Kidney capillary endothelial cell (primary cell): ENCODE measurements around the gene BRCC3.

Experiments
- DNase-seq: peaks from one replicate; pipeline ENCODE4 v3.0.0-alpha.2; 2018; ENCODE audit warnings: low spot score

Gene BRCC3

DNA sequence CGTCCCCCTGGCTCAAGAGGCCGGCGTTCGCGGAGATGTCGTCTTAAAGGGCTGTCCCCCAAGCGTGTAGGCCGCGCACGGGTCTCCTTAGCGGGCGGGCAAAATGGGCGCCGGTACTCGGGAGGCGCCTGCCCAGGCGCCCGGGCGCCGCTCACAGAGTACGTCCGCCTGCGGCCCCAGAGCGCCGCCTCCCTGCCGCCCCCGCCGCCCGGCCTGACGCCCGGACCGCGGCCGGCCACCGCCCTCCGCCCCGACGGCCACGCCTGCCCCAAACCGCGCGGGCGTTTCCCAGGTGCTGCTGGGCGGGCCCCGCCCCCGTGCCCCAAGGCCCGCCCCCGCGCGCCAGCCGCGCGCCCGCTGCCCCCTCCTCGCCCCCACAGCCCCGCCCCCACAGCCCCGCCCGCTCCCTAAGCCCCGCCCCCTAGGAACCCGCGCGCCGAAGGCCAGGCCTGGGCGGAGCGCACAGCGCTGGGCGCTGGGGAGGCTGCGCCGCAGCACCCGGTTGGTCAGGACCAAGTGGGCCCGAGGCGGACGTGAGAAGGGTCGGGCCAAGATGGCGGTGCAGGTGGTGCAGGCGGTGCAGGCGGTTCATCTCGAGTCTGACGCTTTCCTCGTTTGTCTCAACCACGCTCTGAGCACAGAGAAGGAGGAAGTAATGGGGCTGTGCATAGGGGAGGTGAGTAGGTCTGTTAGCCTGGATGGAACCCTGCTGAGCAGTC is at the start of gene BRCC3, which contains the start of the genes CMC4 and MTCP1:
TSS of gene BRCC3 (plus strand) at position 534 of the 719 bp plus-strand sequence. CDS start at position 554, 20 bp downstream.
TSS of gene CMC4 (minus strand) at position 162 of the 719 bp plus-strand sequence. CDS start 7,113 bp downstream, outside the sequence.
TSS of gene MTCP1 (minus strand) at position 162 of the 719 bp plus-strand sequence. CDS start 5,126 bp downstream, outside the sequence.
- DNase-seq = peak; percentile 62

DNA sequence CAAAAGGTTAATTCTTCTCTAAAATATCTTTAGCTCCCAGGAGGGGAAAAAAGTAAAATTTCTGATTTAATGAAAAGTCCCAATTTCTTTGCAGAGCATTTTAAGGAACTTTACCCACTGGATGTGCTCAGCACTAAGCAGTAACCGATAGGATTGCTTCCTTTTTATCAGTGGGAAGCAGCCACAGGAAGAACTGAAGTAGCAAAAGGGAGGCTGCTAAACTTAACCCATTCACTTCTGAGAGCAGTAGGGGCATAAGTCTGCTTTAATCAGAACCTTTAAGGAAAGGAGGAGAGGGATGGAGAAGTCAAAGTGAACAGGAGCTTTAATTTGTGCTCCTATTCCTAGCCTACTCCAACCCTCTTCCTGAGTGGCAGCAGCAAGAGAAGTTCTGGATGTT is 48.7 kb upstream of the BRCC3 start, which contains the start of gene F8:
TSS of gene F8 (minus strand) at position 139 of the 400 bp plus-strand sequence. CDS start 171 bp downstream, outside the sequence.
- no peak for DNase-seq

- no peak for DNase-seq
These were observed 47.1 kb upstream of the BRCC3 start for GRCh38 chrX:155023907-155024833.

- no peak for DNase-seq
These were observed 44.9 kb upstream of the BRCC3 start for GRCh38 chrX:155026420-155026726.

DNA sequence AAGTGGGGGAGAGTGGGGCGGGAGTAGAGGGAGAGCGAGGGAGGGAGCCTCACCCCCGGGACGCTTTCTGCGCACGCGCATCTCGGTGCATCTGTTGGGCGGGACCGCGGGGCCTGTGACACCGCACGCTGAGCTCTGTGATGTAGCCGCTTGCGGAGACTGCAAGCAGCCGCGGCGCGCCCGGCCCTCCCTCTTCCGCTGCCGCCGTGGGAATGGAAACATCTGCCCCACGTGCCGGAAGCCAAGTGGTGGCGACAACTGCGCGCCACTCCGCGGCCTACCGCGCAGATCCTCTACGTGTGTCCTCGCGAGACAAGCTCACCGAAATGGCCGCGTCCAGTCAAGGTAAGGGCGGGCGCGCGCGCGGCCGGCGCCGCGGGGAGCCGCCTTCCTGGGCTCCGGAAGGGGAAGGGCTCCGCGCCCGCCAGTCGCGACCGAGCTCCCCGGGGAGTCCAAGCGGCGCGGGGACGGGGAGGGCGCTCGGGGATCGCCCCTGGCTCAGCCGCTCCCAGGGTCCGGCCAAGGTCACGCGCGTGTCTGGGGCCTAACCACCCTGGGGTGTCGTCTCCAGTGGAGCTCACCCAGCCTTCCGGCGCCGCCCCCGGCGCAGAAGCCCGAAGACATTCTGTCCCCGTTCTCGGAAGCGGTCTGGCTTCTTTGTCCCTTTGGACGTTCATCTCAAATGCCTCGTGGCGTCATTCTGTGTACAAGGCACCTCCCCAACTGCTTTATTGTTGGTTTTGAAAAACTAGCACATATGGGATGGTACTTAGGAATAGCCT is 44.4 kb upstream of the BRCC3 start, which contains the start of gene FUNDC2:
TSS of gene FUNDC2 (plus strand) at position 118 of the 782 bp plus-strand sequence. CDS start at position 213, 95 bp downstream.
- peak; percentile 81 for DNase-seq

- DNase-seq = peak; percentile 5
These were observed 43.7 kb upstream of the BRCC3 start for GRCh38 chrX:155027509-155028066.

DNA sequence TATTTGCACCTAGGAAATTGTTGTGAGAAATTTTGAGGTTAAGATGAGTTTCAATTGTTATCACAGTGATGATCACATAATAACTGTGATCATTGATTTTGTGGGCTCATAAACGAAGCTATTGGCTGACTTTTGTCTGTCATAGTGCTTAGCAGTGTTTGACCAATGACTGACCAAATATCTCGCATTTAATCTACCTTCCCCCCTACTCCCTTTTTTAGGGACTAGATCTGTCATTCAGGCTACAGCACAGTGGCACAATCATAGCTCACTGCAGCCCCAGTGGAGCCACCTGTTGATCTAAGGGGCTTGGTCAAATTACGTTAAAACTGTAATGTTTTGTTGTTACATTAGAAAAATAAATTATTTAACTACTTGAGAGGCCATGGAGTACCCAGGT is 43.2 kb upstream of the BRCC3 start:
- no peak for DNase-seq

GRCh38 chrX:155028877-155029291 is 42.4 kb upstream of the BRCC3 start:
- peak; percentile 24 for DNase-seq

DNA sequence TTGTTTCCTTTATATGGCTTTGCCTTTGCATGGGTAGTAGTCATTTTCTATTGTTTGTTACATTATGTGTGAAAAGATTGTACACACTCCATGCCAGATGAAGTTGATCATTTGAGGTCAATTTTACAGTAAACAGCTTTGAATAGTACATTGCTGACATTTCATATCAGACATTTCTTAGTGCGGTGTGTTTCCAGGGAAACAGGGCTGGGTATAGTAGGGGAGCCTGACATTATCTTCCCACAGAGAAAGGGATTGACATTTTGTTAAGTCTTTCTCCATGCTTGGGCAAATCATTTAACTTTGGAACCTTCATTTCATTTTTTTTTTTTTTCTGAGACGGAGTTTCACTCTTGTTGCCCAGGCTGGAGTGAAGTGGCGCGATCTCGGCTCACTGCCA is 39.7 kb upstream of the BRCC3 start:
- DNase-seq = no peak

- DNase-seq = no peak
These were observed 35.6 kb upstream of the BRCC3 start for GRCh38 chrX:155035688-155036087.

- DNase-seq = no peak
These were observed 25.0 kb upstream of the BRCC3 start for GRCh38 chrX:155046129-155046810.

DNA sequence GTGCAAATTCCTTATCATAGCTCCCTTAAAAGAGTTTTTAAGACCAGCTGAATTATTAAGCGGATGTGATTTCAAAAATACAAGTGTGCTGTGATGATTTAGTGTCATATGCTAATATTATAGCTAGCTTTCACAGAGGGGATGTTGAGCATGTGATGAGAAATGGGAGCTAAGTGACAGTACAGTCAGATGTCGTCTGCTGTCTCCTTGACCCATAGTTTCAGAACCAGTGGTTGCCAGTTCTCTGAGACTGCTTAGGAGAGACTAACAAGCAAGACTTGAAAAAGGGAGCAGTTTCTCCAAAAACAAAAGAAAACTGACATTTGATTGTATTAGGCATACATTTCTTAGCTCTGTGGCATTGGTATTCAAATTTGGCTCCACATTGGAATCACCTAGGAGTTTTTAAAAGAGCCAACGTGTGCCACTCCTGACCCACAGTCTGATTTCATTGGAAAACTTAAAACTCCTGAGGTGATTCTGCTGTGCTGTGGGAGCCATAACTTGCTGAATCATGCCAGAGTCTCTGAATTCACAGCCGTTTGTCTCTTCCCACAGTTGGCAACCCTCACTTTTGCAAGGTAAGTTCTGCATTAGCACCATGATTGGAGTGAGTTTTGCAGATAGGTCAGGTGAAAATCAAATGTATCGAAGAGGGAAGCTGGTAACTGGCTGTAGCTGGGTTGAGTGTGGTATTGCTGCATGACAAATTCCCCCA is 24.3 kb upstream of the BRCC3 start:
- DNase-seq = no peak

GRCh38 chrX:155048977-155049619 is 22.2 kb upstream of the BRCC3 start:
- no peak for DNase-seq

DNA sequence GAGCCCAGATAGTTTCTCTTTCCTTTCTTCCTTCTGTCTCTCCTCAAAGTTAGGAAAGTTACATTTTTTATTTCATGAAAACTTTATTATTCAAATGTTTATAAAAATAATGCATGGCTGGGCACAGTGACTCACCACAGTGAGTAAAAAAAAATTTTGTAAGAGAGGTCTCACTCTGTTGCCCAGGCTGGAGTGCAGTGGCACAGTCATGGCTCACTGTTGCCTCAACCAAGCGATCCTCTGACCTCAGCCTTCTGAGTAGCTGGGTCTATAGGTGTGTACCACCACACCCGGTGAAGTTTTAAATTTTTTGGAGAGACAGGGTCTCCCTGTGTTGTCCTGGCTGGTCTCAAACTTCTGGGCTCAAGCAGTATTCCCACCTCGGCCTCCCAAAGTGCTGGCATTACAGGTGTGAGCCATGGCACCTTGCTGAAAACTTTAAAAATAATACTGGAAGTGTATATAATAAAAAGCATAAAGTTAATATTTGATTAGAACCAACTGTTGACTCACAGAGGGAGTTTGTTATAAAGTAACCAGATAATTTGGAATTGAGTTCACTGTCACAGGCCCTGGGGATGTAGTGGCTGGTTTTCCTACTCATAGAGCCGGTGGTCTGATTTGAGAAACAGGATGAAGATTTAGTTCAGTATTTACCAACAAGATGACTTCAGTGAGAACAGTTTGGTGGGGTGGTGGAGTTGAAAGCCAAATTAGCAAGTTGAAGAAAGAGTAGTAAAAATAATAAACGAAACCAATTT is 18.4 kb upstream of the BRCC3 start:
- no peak for DNase-seq

GRCh38 chrX:155053656-155054055 is 17.7 kb upstream of the BRCC3 start:
- DNase-seq = no peak

- no peak for DNase-seq
These were observed 17.1 kb upstream of the BRCC3 start for GRCh38 chrX:155054255-155054654.

DNA sequence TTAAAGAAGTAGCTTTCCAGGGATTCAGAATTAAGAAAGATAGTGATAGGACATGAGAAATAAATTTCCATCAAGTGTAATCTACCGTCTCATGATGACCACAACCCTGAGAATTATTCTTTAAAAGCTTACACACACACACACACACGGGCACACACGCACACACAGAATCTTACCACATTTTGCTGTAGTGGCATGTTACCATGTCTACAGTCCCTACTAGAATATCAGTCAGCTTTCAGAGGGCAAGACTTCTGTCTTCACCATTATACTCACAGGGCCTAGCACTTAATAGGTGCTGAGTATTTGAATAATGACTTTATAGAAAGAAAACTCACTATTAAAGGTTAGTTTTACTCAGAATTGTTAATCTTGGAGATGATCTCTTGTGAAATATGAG is 15.8 kb upstream of the BRCC3 start:
- no peak for DNase-seq

DNA sequence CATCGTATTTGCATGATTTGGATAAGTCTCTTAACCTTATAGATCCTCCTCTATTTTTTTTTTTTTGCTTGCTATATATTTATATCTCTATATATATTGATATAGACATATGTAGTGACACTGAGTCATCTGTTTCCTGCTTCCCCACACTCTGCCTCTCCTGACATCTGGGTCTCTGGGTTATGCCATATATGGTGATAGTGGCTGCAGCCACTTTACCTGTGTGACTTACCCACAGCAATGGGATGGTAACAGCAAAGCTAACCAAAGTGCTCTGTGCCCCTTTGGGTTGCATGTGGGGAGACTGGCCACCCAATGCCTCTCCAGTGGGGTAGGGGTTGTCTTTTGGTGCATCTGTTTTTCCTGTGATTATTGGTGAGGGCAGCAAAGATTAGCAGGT is 14.8 kb upstream of the BRCC3 start:
- no peak for DNase-seq
